GM23338 (cell line): ENCODE data around the gene CA12.

ENCODE experiments used
- CREB1 ChIP-seq: fragments of 250-450 bp; sonication (Bioruptor Pico); IDR thresholded peaks from 2 replicates; pipeline ENCODE4 v1.5.0; 2020; ENCODE audit warnings: low read depth, mild to moderate bottlenecking, moderate library complexity
- EZH2 ChIP-seq: fragments of 200-600 bp; sonication (generic); IDR thresholded peaks from one replicate; pipeline ENCODE4 v1.8.0; 2017; ENCODE audit warnings: antibody characterized with exemption, mild to moderate bottlenecking, low read depth; ENCODE audit not compliant: unreplicated experiment
- EZH2phosphoT487 ChIP-seq: fragments of 200-600 bp; sonication (generic); IDR thresholded peaks from one replicate; pipeline ENCODE4 v1.8.1; 2018; ENCODE audit warnings: antibody characterized with exemption; ENCODE audit not compliant: unreplicated experiment
- JUNB ChIP-seq: IDR thresholded peaks from one replicate; pipeline ENCODE4 v1.6.1; 2016; ENCODE audit warnings: antibody characterized with exemption; ENCODE audit not compliant: unreplicated experiment
- POLR2AphosphoS5 ChIP-seq: IDR thresholded peaks from 2 replicates; pipeline ENCODE4 v1.6.1; 2016; ENCODE audit warnings: antibody characterized with exemption, low read depth
- REST ChIP-seq: IDR thresholded peaks from one replicate; pipeline ENCODE4 v1.6.1; 2018; ENCODE audit warnings: antibody characterized with exemption; ENCODE audit not compliant: unreplicated experiment
- ZNF114 ChIP-seq: fragments of 250-450 bp; sonication (Bioruptor Pico); IDR thresholded peaks from 2 replicates; pipeline ENCODE4 v1.5.0; 2020; ENCODE audit warnings: mild to moderate bottlenecking, moderate library complexity
- TF ChIP-seq, protein P1 (sequence below), 2 experiments: fragments of 200-600 bp in 1 of 2; sonication (generic) in 1 of 2; conservative IDR thresholded peaks; 2 replicates each; pipeline versions ENCODE4 v1.5.1 to v1.6.1; 2016 to 2017; ENCODE audit warnings: antibody characterized with exemption in 2 of 2, low read depth in 2 of 2, mild to moderate bottlenecking in 2 of 2, moderate library complexity in 1 of 2

- TF ChIP-seq, protein P1, sequence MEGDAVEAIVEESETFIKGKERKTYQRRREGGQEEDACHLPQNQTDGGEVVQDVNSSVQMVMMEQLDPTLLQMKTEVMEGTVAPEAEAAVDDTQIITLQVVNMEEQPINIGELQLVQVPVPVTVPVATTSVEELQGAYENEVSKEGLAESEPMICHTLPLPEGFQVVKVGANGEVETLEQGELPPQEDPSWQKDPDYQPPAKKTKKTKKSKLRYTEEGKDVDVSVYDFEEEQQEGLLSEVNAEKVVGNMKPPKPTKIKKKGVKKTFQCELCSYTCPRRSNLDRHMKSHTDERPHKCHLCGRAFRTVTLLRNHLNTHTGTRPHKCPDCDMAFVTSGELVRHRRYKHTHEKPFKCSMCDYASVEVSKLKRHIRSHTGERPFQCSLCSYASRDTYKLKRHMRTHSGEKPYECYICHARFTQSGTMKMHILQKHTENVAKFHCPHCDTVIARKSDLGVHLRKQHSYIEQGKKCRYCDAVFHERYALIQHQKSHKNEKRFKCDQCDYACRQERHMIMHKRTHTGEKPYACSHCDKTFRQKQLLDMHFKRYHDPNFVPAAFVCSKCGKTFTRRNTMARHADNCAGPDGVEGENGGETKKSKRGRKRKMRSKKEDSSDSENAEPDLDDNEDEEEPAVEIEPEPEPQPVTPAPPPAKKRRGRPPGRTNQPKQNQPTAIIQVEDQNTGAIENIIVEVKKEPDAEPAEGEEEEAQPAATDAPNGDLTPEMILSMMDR (conservative IDR thresholded peaks at IDR 0.05; ENCODE audit: low read depth in 2 of 2): 0 out of 4 replicates have a peak, but pooled peaks of 1 of the 2 experiments have one; percentile 7
- TF ChIP-seq POLR2AphosphoS5: no peak
- TF ChIP-seq REST: no peak
- no peak for TF ChIP-seq EZH2
- no peak for TF ChIP-seq EZH2phosphoT487
- TF ChIP-seq JUNB: no peak
- no peak for TF ChIP-seq CREB1
- no peak for TF ChIP-seq ZNF114 (CRISPR knock-in tag)
Observed at GRCh38 chr15:63308491-63308890, 73.2 kb downstream of the CA12 start.
